ENCODE data around the gene DGCR8. TPM values are rescaled to one million over a fixed set of nuclear protein-coding genes. Genes with fewer than 3 reads are reported as not detected.

DGCR8 gene
- total RNA-seq, 1 donor from 2014 or later = 20.9 TPM

GRCh38 chr22:20108757-20109230 is 28.8 kb downstream of the DGCR8 start:
- no peak for DNase-seq (ENCODE audit: low read depth in 2 of 2)

GRCh38 chr22:20109411-20110358 is 29.6 kb downstream of the DGCR8 start:
- DNase-seq (ENCODE audit: low read depth in 2 of 2) = no peak

GRCh38 chr22:20110359-20110985 is 30.4 kb downstream of the DGCR8 start:
- DNase-seq (ENCODE audit: low read depth in 2 of 2) = no peak

- peak in 1 of 2 donors; percentile 53 for DNase-seq (ENCODE audit: low read depth in 2 of 2)
These were observed 31.1 kb downstream of the DGCR8 start for GRCh38 chr22:20111045-20111688.

- no peak for DNase-seq (ENCODE audit: low read depth in 2 of 2)
These were observed 31.9 kb downstream of the DGCR8 start for GRCh38 chr22:20111689-20112622.

GRCh38 chr22:20112623-20113511 is 32.8 kb downstream of the DGCR8 start:
- no peak for DNase-seq (ENCODE audit: low read depth in 2 of 2)

- DNase-seq (ENCODE audit: low read depth in 2 of 2) = no peak
These were observed 33.7 kb downstream of the DGCR8 start for GRCh38 chr22:20113551-20114310.

- no peak for DNase-seq (ENCODE audit: low read depth in 2 of 2)
These were observed 34.8 kb downstream of the DGCR8 start for GRCh38 chr22:20114506-20115475.

- no peak for DNase-seq (ENCODE audit: low read depth in 2 of 2)
These were observed 35.8 kb downstream of the DGCR8 start, which contains the start of gene RANBP1 for GRCh38 chr22:20115691-20116375. TSS of gene RANBP1 (plus strand) at chr22:20116104. CDS start at chr22:20116185, 81 bp downstream.

GRCh38 chr22:20116376-20116950 is 36.4 kb downstream of the DGCR8 start:
- DNase-seq (ENCODE audit: low read depth in 2 of 2) = no peak

- peak; percentile 96 to 100 for DNase-seq (ENCODE audit: low read depth in 2 of 2)
These were observed 37.1 kb downstream of the DGCR8 start, which contains the start of gene TRMT2A for GRCh38 chr22:20116951-20117632. TSS of gene TRMT2A (minus strand) at chr22:20117226. CDS start at chr22:20116906, 320 bp downstream.

GRCh38 chr22:20117633-20118299 is 37.7 kb downstream of the DGCR8 start:
- peak in 1 of 2 donors; percentile 52 for DNase-seq (ENCODE audit: low read depth in 2 of 2)

- DNase-seq (ENCODE audit: low read depth in 2 of 2) = no peak
These were observed 38.4 kb downstream of the DGCR8 start for GRCh38 chr22:20118300-20119020.

- no peak for DNase-seq (ENCODE audit: low read depth in 2 of 2)
These were observed 41.9 kb downstream of the DGCR8 start for GRCh38 chr22:20121856-20122415.
